H1 (cell line): ENCODE results near the gene TSC2.

ENCODE experiments used
- CTCF ChIP-seq, 3 experiments: IDR thresholded peaks; 1 replicate in 2 of 3; 2 replicates in 1 of 3; pipeline versions ENCODE4 v1.5.1 to v1.6.1; 2011; ENCODE audit warnings: low read length in 3 of 3, mild to moderate bottlenecking in 3 of 3, inconsistent platforms in 2 of 3, low read depth in 1 of 3, moderate library complexity in 1 of 3; ENCODE audit not compliant: insufficient read depth in 1 of 3; ENCODE audit errors: control extremely low read depth in 1 of 3
- MAX ChIP-seq: IDR thresholded peaks from 2 replicates; pipeline ENCODE4 v1.6.1; 2012; ENCODE audit warnings: inconsistent platforms
- POLR2A ChIP-seq, 2 experiments: IDR thresholded peaks; 1 replicate in 1 of 2; 2 replicates in 1 of 2; pipeline ENCODE4 v1.6.1; 2011; ENCODE audit warnings: low read depth in 2 of 2, low read length in 2 of 2, mild to moderate bottlenecking in 2 of 2; ENCODE audit errors: control extremely low read depth in 1 of 2
- RNF2 ChIP-seq: fragments of 200-900, 300-1000 bp; sonication (generic); IDR thresholded peaks from 2 replicates; pipeline ENCODE4 v1.7.1; 2016; ENCODE audit warnings: borderline replicate concordance, low read depth, mild to moderate bottlenecking, antibody characterized with exemption, low read length; ENCODE audit not compliant: poor library complexity, severe bottlenecking; ENCODE audit errors: missing control alignments

GRCh38 chr16:2086106-2086742, 38.4 kb downstream of the TSC2 start:
- TF ChIP-seq RNF2 (no peak), CTCF (IDR thresholded peaks at IDR 0.05; ENCODE audit: control extremely low read depth in 1 of 3, insufficient read depth in 1 of 3, low read depth in 1 of 3, low read length in 3 of 3) (no peak), MAX (no peak), POLR2A (IDR thresholded peaks at IDR 0.05; ENCODE audit: control extremely low read depth in 1 of 2, low read depth in 2 of 2, low read length in 2 of 2) (no peak)
